HG03521 (cell line): ENCODE results near the gene ATG4D.
"Not testable (repeated sequence)": the region's sequence is repeated elsewhere in the genome, so short reads cannot be mapped to it uniquely, and the experiment has no call there.

Experiments
- ATAC-seq: cut with Tn5 transposase; IDR thresholded peaks from one replicate; pipeline ENCODE4 v1.9.1; 2021; ENCODE audit warnings: mild to moderate bottlenecking, moderate library complexity; ENCODE audit not compliant: unreplicated experiment

ATG4D gene

DNA sequence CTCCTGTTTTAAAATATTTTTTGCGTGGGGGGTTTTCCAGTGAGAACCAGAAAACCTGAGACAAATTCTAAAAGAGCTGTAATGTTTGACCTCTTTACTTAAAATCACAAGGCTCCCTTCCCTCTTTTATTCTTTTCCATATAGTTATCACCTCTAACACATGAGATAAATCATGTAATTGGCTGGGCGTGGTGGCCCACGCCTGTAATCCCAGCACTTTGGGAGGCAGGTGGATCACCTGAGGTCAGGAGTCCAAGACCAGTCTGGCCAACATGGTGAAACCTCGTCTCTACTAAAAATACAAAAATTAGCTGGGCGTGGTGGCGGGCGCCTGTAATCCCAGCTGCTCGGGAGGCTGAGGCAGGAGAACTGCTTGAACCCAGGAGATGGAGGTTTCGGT is 7.3 kb downstream of the ATG4D start:
- not testable (repeated sequence) for ATAC-seq

DNA sequence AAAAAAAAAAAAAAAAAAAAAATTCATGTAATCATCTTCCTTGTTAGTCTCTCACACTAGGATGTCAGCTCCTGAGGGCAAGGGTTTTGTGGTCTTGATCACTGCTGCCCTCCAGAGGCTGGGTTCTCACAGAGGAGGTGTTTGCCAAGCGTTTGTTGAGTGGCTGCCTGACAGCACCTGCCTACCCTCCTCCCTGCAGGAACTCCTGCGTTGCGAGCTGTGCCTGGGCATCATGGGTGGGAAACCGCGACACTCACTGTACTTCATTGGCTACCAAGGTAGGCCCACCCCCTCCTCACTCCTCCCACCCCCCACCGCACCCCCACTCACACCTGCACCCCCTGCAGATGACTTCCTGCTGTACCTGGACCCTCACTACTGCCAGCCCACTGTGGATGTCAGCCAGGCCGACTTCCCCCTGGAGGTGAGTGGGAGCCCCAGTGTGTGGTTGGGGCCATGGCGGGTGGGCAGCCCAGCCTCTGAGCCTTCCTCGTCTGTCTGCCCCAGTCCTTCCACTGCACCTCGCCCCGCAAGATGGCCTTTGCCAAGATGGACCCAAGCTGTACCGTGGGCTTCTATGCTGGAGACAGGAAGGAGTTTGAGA is 8.1 kb downstream of the ATG4D start:
- no peak for ATAC-seq

DNA sequence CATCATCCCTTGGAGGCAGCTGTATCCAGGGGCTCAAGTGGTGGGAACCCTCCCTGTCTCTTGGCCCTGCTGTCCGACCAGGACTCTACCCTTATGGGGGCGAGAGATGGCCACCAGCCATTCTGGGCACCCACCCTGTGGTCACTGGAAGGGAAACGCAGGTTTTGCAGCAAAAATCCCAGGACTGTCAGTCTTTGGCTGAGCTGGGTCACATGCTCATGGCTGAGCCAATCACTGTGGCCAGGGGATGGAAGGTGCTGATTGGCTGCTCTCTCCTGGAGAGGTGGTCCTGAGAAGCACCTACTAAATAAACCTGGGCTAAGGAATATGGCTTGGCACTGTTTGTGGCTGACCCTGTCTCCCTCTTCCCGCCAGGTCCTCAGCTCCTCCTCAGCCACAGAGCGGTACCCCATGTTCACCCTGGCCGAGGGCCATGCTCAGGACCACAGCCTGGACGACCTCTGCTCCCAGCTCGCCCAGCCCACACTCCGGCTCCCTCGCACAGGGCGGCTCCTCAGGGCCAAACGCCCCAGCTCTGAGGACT is 8.9 kb downstream of the ATG4D start:
- no peak for ATAC-seq

DNA sequence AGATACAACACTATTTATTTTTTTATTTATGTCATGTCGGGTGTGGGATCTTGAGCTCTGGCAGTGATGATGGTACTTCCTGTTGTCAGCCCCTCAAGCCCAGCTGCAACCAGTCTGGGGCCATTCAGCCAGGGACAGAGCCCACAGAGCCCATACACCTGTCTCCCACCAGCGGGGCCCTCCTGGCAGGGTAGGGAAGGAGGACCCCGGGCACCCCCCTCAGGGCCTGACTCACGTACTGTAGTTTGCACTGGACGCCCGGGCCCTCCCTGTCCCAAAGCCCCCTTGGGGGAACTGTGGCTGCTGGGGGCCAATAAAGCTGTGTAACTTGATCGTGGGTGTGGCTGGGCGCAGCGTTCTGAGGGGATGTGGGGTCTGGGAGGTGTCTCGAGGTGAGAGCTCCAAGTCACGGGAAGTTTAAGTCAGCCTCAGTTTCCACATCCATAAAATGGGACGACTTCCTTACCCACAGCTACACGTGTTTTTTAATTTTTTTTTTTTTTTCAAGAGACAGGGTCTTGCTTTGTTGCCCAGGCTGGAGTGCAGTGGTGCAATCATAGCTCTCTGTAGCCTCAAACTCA is 9.5 kb downstream of the ATG4D start:
- ATAC-seq: no peak

DNA sequence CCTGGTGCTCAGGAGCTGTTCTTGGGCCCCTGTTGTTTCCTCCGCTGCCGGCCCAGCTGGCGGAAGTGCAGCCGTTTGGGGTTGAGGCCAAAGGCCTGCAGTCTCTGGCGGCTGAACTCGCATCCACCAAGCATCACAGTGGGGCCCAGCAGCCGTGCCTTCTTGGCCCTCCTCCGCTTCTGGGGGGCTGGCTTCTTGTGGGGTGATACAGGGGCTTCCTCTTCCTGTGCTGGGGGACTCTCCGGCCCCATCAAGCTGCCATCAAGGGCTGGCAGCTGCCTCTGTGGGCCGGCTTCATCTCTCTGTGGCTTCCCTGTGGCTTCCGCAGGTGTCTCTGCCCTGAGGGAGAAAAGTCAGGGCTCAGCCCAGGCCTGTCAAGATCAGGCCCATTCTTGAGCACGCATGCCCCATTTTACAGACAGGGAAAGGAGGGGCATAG is 10.3 kb downstream of the ATG4D start:
- ATAC-seq: peak; percentile 72

DNA sequence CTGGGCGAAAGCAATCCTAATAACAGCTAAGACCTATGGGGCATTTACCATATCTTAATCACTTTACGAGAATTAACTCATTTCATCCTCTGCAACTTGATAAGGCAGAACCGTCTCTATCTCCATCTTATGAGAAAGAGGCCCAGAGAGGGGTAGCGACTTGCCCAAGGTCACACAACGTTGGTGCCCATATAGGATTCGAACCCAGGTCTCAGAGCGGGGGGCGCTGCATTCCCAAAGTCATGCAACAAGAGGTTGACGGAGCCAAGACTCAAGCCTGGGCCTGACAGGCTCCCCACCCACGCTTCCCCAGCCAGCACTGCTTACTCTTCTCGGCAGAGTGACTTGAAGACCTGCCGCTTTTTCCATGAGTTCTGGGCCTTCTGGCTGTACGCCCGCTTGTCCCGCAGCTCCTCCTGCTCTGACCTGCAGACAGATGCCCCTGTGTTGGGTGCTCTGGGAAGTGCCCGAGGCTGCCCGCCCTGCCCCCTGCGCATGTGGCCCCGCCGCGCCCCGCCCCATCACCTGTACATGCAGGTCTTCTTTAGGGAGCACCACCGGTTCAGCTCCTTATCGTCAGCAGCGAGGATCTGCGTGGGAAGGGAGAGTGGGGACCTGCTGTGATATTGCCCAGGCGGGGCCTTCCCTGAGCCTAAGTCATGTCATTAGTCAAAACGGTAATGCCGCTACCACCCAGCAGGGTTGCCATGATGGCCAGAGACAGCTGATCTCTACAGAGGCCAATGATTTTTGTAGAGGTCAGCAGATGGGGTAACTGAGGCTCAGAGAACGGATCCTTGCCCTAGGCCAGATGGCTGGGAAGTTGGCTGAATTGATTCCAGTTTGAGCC is 11.3 kb downstream of the ATG4D start:
- ATAC-seq: no peak

DNA sequence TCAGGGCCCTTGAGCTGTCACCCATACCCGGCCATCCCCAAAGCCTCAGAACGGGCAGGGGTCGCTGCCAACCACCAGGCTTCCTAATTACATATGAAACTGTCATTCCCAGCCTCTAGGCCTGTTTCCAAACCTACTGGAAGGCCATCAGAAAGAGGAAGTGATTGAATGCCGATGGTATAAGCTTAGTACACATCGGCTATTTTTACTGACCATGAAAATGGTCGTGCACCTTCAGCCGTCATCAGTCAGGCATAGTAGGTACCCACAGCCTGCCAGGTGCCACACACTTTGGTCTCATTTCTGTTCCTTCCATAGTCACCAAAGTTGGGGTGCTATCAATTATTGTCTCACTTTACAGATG is 11.9 kb downstream of the ATG4D start:
- no peak for ATAC-seq

DNA sequence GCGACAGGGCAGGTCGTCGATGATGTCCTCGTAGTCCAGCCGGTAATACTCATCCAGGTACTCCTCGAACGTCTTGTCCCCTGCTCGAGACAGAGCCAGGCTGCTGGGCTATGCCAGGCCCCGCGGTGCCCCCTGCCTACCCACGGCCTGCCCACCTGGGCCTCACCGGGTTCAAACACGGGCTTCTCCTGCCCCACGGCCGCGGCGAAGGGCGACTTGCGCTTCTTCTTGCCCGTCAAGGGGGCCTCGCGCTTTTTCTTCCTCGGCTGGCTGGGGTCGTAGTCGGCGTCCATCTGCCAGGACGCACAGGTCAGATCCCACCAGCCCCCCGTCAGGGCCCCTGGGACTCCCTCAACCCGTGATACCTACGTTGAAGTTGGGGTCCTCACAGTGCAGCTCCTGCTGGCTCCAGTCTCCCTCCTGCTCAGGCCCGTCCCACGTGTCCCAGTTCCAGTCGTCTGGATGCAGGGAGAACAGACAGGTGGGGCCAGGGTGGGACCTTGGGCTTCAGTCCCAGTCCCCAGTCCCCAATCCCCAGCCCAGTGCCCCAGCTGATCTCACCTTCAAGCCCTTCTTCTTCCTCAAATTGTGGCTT is 14.0 kb downstream of the ATG4D start:
- ATAC-seq: no peak

DNA sequence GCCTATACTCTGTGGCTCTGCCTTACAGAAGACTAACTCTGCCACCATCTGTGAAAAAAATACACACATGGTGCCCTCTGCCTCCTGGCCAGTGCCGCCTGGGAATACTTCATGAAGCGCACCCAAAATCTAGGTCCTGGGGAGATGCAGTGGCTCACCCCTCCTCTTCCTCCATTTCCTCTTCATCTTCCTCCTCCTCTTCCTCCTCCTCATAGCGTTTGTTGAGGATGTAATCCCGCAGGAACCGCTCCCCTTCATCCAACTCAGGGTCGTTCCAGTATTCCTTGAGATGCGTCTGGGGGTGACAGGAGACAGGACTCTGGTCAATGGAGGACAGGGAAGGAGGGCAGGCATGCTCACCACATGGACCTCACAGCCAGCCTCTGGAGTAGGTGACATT is 16.4 kb downstream of the ATG4D start:
- no peak for ATAC-seq

DNA sequence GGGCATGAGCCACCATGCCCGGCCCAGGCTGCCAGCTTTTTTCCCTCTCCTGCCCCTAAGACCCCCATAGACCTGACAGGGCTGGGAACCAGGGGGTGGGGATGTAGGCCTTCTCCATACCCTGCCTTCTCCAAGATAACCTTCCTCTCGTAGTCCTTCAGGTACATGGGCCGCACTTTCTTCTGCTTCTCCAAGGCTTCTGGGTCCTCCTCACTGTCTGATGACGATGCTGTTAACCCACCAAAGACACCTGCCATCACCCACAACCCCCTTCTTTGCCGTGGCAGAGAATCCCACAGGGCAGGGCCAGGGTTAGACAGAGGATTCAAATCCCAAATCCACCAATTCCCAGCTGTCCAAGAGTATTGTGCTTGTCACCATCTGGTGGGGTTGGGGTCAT is 18.9 kb downstream of the ATG4D start:
- ATAC-seq: no peak

DNA sequence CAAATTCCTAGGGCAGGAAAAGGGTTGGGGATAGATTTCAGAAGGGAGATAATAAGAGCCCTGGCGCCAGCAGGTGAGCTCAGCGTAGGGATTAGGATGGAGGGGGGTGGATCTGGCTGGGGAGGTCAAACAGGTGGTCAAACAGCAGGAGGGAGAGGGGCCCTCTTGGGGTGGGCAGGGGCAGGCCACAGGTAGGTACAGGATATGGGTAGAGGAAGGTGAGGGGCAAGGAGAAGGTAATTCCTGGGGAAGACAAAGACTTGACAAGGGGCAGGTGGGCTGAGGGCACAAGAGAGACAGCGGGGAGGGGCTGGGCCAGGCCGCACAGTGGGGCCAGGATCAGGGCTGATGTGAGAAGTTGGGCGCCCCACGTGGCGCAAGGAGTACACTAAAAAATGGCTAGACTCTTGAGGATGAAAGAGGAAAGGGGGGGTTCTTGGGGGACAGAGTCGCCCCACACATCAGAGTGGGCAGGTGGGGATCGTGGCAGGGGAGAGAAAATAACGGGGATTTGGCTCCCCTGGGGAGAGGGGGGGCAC is 21.4 kb downstream of the ATG4D start:
- no peak for ATAC-seq

DNA sequence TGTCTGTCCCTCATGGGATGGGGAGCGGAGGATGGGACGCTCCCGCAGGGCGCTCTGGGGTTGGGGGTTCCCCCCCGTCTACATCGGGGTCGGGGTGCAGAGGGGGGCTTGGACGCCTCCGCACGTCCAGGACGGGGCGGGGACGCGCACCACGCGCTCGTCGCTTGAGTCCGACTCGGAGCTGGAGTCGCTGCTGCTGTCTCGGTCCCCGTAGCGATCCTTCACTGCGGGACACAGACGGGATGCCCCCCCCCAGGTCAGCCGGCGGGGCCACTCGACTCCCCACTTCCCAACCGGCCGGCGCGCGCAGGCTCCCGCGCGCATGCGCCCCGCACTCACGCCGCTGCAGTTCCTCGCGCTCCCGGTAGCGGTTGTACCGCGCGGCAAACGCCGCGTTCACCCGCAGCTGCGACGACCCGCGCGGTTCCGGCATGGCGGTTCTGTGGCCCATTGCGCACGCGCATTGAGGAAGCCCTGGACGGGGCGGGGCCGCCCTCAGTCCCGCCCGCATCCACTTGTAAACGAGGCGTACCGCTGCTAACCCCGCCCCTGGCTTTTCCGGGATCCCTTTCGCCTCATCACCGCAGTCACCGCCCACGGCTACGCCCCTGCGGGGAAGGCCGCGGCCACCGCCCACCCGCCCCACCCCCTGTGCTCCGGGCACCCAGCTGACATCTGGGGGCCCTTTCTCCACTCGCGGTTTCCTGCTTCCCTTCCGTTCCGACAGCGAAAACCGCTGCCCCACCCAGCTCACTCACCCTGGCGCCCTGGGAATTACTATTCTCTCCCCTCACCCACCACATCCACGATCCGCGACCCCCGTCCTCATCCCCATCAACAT is 22.1 kb downstream of the ATG4D start, which contains the start of gene KRI1:
TSS of gene KRI1 (minus strand) at position 444 of the 841 bp plus-strand sequence. CDS start at position 433, 11 bp downstream.
- ATAC-seq: peak; percentile 45

DNA sequence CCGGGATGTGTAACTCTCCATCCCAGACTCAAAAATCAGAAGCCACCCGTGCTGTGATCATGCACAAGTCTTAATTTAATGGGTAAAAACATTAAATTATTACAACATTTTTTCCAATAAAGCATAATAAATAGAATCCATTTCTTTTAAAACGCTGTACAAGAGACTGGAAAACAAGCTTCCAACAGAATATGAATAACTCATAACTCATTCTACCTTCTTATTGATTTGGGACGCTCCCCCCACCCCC is 22.6 kb downstream of the ATG4D start:
- no peak for ATAC-seq

DNA sequence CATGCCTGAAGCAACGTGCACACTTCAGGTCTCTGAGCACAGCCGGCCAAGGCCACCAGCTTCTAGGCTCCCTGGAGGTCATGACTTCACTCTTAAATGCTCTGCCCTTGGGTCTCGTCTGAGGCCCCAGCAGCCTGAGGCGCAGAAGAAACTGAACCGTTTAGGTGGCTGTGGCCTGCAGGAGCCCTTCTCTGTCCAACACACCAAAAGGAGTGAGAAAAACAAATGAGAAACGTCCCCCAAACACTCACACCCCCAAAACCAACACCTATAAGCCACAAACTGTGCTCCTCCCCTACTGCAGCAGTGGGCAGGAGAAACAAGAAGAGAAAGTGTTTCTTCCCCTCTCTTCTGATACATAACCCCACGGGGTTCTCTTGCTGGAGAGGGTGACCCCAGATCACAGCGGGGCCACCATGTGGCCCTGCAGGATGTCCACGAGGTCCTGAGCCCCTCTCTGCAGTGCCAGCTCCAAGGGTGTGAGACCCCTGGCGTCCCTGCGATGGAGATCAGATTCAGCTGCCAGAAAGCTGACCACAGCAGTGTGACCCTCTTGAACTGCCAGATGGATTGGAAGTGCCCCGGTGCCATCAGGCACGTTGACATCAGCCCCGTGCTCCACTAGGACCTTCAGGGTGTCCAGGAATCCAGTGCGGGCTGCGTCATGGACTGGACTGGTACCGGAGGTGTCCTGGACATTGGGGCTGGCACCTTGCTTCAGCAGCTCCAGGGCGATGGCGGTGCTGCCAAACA is 23.1 kb downstream of the ATG4D start:
- ATAC-seq: no peak

DNA sequence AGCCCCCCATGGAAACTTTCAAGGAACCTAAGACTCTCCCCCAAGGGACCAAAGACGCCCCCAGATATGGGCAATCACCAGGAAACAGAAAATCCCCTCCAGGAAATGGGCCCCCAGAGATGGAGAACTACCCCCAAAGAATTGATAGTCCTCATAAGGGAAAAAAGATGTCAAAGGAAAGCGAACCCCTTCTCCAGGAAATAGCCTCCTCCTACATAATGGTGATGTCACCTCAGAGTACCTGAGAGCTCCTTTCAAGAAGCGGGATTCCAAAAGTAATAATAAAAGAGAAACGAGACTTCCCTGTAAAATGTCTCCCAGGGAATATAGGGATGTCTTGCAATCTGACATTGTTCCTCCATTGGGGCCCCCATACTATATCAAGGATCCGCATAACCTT is 24.0 kb downstream of the ATG4D start:
- no peak for ATAC-seq

DNA sequence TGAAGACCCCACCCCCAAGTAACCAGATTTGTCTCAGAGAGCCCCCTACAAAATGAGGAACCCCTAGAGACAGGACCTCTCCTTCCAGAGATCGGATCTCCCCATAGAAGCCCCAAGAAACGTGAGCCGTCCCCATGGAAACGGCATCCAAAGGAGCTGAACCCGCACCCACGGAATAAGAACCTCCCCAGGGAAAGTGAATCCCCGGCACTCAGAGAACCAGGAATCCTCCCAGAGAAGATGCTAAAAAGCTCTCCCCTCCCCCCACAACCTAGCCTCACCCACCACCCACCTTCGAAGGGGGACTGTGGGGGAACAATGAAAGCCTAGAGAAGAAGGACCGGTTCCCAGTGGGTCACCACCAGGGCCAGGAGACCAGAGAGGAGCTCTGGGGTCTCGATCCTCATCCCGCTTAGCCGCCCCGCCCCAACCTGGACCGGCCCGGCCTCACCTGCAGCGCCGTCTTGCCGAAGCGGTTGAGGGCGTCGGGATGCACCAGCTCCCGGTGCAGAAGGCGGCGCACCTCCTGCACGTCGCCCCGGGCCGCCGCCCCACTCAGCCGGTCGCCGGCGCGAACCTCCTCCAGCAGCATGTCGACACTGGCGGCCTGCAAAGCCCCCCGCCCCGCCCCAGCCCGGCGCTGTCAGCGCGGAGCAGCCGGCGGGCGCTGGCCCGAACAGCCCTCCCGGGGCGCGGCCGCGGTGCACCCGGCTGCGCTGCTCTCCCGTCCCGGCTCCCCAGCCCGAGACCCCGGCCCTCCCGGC is 24.5 kb downstream of the ATG4D start:
- no peak for ATAC-seq

DNA sequence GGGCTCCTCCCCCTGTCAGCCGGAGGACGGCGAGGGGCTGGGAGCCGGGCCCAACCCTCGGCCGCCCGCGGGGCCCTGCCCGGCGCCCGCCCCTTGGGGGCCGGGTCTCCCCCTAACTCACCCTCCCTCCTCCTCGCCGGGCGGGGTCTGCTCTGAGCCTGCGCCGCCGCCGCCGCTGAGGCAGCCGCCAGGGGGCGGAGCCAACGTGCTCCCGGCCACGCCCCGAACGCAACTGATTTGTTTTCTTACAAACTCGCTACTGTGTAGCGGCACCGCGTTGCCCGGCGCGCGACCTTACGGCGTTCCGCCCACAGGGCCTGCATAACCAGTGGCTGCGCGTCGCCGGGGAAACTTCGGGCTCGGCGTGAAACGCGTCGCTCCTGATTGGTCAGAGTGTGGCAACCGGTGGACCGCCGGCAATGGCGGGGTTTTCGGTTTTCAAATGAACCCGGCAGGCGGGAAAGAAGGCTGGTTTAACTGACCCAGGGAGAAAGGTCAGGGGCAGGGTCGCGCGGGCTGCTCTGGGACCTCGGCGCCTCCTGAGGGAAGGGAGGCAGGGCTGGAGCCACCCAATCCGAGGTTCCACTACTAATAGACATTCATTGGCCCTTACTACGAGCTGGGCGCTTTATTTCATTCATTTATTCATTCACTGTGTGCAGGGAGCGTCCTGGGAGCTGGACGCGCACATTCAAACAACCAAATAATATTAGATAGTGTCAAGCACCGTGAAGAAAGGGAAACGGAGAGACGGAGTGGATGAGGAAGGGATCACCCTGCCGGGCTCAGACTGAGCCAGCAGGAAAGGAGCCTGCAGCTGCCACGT is 25.3 kb downstream of the ATG4D start, which contains the start of gene CDKN2D:
TSS of gene CDKN2D (minus strand) at position 154 of the 826 bp plus-strand sequence. CDS start 326 bp downstream, outside the sequence.
- peak; percentile 59 for ATAC-seq

DNA sequence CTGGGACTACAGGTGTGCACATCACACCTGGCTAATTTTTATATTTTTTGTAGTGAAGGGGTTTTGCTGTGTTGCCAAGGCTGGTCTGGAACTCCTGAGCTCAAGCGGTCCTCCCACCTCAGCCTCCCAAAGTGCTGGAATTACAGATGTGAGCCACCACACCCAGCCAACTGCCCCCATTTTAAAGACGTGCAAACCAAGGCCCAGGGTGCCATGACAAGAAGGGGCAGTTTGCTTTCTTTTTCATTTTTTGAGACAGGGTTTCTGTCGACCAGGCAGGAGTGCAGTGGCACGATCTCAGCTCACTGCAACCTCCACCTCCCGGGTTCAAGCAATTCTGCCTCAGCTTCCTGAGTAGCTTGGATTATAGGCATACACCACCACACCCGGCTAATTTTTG is 30.1 kb downstream of the ATG4D start:
- not testable (repeated sequence) for ATAC-seq
